HL-60/S4 (cell line): ENCODE data around the gene GRK2.
"Not testable (repeated sequence)": the region's sequence is repeated elsewhere in the genome, so short reads cannot be mapped to it uniquely, and the experiment has no call there.

Experiments
- in situ Hi-C: fragments of 300-500 bp; cut with MboI; formaldehyde crosslinking; loops from 2 replicates; pipeline ENCODE4 v1.14.3; 2022; ENCODE audit warnings: low sequenced_read_pairs

The GRK2 gene

GRCh38 chr11:67266449-67267187 lies at the start of gene GRK2:
TSS of gene GRK2 (plus strand) at chr11:67266473. CDS start at chr11:67266700, 227 bp downstream.
- in situ Hi-C loops = no loop called here

- in situ Hi-C loops = no loop called here
These were observed 38.5 kb upstream of the GRK2 start for GRCh38 chr11:67227726-67228125.

- in situ Hi-C loops = no loop called here
These were observed 35.9 kb upstream of the GRK2 start for GRCh38 chr11:67230406-67230805.

GRCh38 chr11:67230886-67231285 lies 35.4 kb upstream of the GRK2 start:
- in situ Hi-C loops = no loop called here

- in situ Hi-C loops = no loop called here
These were observed 32.6 kb upstream of the GRK2 start for GRCh38 chr11:67233584-67234190.

GRCh38 chr11:67234571-67234970 lies 31.7 kb upstream of the GRK2 start:
- in situ Hi-C loops = not testable (repeated sequence)

- in situ Hi-C loops = no loop called here
These were observed 28.7 kb upstream of the GRK2 start for GRCh38 chr11:67237574-67237973.

- in situ Hi-C loops = no loop called here
These were observed 27.1 kb upstream of the GRK2 start for GRCh38 chr11:67238894-67239782.

GRCh38 chr11:67239783-67240575 lies 26.3 kb upstream of the GRK2 start:
- in situ Hi-C loops = no loop called here

GRCh38 chr11:67240576-67241389 lies 25.5 kb upstream of the GRK2 start:
- in situ Hi-C loops = no loop called here

GRCh38 chr11:67242548-67242947 lies 23.7 kb upstream of the GRK2 start:
- in situ Hi-C loops = no loop called here

- in situ Hi-C loops = no loop called here
These were observed 23.2 kb upstream of the GRK2 start for GRCh38 chr11:67243051-67243450.

GRCh38 chr11:67245046-67245445 lies 21.2 kb upstream of the GRK2 start:
- in situ Hi-C loops = no loop called here

- in situ Hi-C loops = no loop called here
These were observed 18.2 kb upstream of the GRK2 start for GRCh38 chr11:67247946-67248550.

- in situ Hi-C loops = no loop called here
These were observed 17.6 kb upstream of the GRK2 start for GRCh38 chr11:67248653-67249052.

GRCh38 chr11:67250059-67251043 lies 15.9 kb upstream of the GRK2 start:
- in situ Hi-C loops = no loop called here

- in situ Hi-C loops = no loop called here
These were observed 14.4 kb upstream of the GRK2 start for GRCh38 chr11:67251841-67252240.

- in situ Hi-C loops = no loop called here
These were observed 13.4 kb upstream of the GRK2 start for GRCh38 chr11:67252831-67253239.
